Psoas muscle (tissue), 8 donors: ENCODE data around the gene FMO4. TPM values are rescaled to one million over a fixed set of nuclear protein-coding genes. Genes with fewer than 3 reads are reported as not detected.

Experiments
- ATAC-seq, 4 donors: fragments of 200-7000 bp; cut with Tn5 transposase; one replicate each; pipeline ENCODE4 v1.9.1; 2020; ENCODE audit warnings: moderate library complexity in 3 of 4, mild to moderate bottlenecking in 2 of 4
- DNase-seq, 2 donors: peaks; one replicate each; pipeline ENCODE4 v3.0.0-alpha.2; 2020
- H3K27ac ChIP-seq: fragments of 200-600 bp; one replicate; pipeline ENCODE4 v1.8.0; 2022
- H3K27me3 ChIP-seq, 3 donors: fragments of 200-600 bp in 1 of 3; one replicate each; pipeline versions ENCODE4 v1.6.1 to v1.8.0; 2013 to 2022; ENCODE audit warnings: low read length in 2 of 3, mild to moderate bottlenecking in 2 of 3, moderate library complexity in 1 of 3; ENCODE audit not compliant: insufficient read depth in 3 of 3
- H3K36me3 ChIP-seq, 2 donors: fragments of 200-600 bp in 1 of 2; one replicate each; pipeline versions ENCODE4 v1.6.1 to v1.8.0; 2013 to 2022; ENCODE audit warnings: low read depth in 1 of 2, mild to moderate bottlenecking in 1 of 2, moderate library complexity in 1 of 2; ENCODE audit not compliant: insufficient read depth in 1 of 2
- H3K4me1 ChIP-seq: fragments of 200-600 bp; one replicate; pipeline ENCODE4 v1.8.0; 2022
- H3K4me3 ChIP-seq: fragments of 200-600 bp; one replicate; pipeline ENCODE4 v1.8.0; 2022; ENCODE audit warnings: mild to moderate bottlenecking
- H3K9me3 ChIP-seq: fragments of 200-600 bp; one replicate; pipeline ENCODE4 v1.8.0; 2022
- WGBS, 3 donors: extraction: QIAGEN DNeasy Blood & Tissue Kit; methylation state at CpG; one replicate each; pipeline versions ENCODE4 v1.1.6 to v1.1.7; 2013; 5-methylcytosine and 5-hydroxymethylcytosine counted together
- intact Hi-C, 2 donors: fragments of 100-400 bp; cut with DNase I; formaldehyde crosslinking; loops; one replicate each; pipeline versions ENCODE4 v1.11.0 to v1.14.2; 2022
- polyA plus RNA-seq, 3 donors: library from polyadenylated mRNA; stranded (reverse); fragments of 200-250 nt; gene quantifications; one replicate each; pipeline ENCODE4 v1.2.3, GENCODE V29; 2013
- total RNA-seq, 4 donors: library from RNA; stranded (reverse); fragmentation: NEBNext Ultra II Directional in 2 of 4; extraction: Animal tissue kit (Norgen Biotek cat#: 25700) in 2 of 4; gene quantifications; one replicate each; pipeline versions ENCODE4 v1.2.1 to v1.2.4, GENCODE V29; 2021 to 2023
- TF ChIP-seq, protein P1 (sequence below): fragments of 200-600 bp; IDR thresholded peaks from one replicate; pipeline ENCODE4 v1.8.0; 2022; ENCODE audit warnings: antibody characterized with exemption
- donor health status: healthy with polysubstance abuse.
- donor health status: DM: no; HTN: no; CAD: no; lungs with moderate emphysema.
- donor health status: Bipolar disorder and iron deficiency.
- donor health status: healthy.
- donor health status: DM: yes; HTN: yes; CAD: no.
- donor health status: DM: no; HTN: no; CAD: no.
- donor health status: DM: no; HTN: no; CAD: no.
- donor health status: DM: yes; HTN: yes; CAD: no.

Gene FMO4
- total and polyA plus RNA-seq, 7 donors: 0.15 to 1.7 (median 0.66) TPM

DNA sequence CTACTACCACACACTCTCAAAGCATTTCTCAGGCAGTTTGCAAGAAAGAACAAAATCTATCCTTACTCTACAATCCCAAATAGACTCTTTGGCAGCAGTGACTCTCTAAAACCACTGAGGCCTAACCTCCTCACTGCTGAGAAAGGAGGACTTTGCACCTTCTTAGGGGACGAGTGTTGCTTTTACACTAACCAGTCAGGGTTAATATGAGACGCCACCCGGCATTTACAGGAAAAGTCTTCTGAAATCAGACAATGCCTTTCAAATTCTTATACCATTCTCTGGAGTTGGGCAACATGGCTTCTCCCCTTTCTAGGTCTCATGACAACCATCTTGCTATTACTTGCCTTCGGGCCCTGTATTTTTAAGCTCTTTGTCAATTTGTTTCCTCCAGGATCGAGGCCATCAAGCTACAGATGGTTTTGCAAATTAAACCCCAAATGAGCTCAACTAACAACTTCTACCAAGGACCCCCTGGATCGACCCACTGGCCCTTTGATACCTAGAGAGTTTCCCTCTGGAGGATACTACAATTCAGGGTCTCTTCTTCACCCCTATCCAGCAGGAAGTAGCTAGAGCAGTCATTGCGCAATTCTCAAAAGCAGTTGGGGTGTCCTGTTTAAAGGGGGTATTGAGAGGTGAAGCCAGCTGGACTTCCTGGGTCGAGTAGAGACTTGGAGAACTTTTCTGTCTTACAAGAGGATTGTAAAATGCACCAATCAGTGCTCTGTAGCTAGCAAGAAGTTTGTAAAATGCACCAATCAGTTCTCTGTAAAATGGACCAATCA is 2.0 kb upstream of the FMO4 start:
- ATAC-seq (no peak), DNase-seq (no peak)
- Histone ChIP-seq H3K27ac (no peak overlapping the region), H3K4me3 (no peak overlapping the region), H3K4me1 (no peaks in the 10 kb centered on the region), H3K27me3 (no peaks in the 10 kb centered on the region), H3K9me3 (no peaks in the 10 kb centered on the region), H3K36me3 (no peaks in the 10 kb centered on the region)
- intact Hi-C loops: loop anchor here (5.0 to 10.0 kb wide), 3 partner anchors 65 to 345 kb away; partner anchors contain the start of gene FMO1 (in 1 of the 2)
- 79 to 88% (median 88%) methylated on average over 8 of the region's 8 CpGs for WGBS, 3 donors
- TF ChIP-seq, protein P1, sequence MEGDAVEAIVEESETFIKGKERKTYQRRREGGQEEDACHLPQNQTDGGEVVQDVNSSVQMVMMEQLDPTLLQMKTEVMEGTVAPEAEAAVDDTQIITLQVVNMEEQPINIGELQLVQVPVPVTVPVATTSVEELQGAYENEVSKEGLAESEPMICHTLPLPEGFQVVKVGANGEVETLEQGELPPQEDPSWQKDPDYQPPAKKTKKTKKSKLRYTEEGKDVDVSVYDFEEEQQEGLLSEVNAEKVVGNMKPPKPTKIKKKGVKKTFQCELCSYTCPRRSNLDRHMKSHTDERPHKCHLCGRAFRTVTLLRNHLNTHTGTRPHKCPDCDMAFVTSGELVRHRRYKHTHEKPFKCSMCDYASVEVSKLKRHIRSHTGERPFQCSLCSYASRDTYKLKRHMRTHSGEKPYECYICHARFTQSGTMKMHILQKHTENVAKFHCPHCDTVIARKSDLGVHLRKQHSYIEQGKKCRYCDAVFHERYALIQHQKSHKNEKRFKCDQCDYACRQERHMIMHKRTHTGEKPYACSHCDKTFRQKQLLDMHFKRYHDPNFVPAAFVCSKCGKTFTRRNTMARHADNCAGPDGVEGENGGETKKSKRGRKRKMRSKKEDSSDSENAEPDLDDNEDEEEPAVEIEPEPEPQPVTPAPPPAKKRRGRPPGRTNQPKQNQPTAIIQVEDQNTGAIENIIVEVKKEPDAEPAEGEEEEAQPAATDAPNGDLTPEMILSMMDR: no peak

DNA sequence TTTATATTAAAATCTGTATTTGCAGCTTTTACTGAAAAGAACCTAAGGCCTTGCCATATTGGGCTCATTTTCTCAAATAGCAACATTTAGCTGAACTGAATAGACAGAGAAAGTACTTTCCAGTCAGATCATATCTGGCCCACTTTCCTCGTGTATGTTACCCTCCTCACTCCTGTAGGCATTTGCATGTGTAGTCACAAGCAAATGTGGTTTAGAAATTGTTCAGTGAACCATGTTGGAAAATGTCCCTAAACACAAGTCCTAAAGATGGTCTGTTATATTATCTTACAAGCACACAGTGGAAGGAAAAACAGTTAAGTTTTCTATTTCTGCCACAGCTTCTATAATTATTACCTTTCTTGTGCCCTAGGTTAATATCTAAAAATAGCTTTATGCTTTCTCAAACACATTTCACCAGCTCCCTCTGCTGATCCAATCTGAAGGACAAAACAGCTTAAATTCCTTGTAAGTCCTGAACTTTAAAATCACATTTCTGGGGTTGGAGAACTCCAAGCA is 606 bp upstream of the FMO4 start:
- no peaks in the 10 kb centered on the region for H3K27me3 ChIP-seq
- H3K4me1 ChIP-seq: no peaks in the 10 kb centered on the region
- intact Hi-C loops: loop anchor here (1.0 to 10.0 kb wide), 4 partner anchors 66 to 346 kb away; partner anchors contain the start of gene FMO1 (in 1 of the 2)
- TF ChIP-seq, protein P1: no peak
- no peaks in the 10 kb centered on the region for H3K36me3 ChIP-seq
- 3 to 21% (median 14%) methylated on average over 1 of the region's 1 CpG for WGBS, 3 donors
- peak overlapping the region; percentile 31 for H3K27ac ChIP-seq
- no peak overlapping the region for H3K4me3 ChIP-seq
- DNase-seq (no peak), ATAC-seq (peak in 1 of 4 donors; percentile 5)
- H3K9me3 ChIP-seq: no peaks in the 10 kb centered on the region

DNA sequence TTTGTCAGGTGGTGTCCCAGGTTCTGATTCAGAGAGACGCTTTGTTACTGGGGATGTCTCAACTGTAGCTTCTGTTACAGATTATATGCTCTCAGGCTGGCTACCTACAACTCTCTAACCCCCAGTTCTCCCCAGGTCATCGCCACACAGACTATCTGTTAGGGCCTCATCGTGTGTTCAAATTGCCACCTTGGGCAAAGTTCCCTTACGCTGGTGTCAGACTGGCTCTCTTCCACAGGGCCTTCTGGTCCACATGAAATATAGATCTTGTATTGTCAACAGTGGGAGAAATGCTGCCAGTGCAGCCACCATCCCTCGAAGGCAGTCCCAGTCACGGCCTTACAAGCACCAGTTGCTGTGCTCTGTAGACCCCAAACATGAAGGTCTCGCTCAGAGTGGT is 15.3 kb downstream of the FMO4 start:
- H3K27me3 ChIP-seq: no peaks in the 10 kb centered on the region
- no peak overlapping the region for H3K4me3 ChIP-seq
- H3K4me1 ChIP-seq: no peaks in the 10 kb centered on the region
- WGBS, 3 donors: 90 to 93% (median 92%) methylated on average over 7 of the region's 7 CpGs
- H3K27ac ChIP-seq: no peak overlapping the region
- ATAC-seq (no peak), DNase-seq (no peak)
- H3K9me3 ChIP-seq: no peaks in the 10 kb centered on the region
- intact Hi-C loops: no loop called here
- TF ChIP-seq, protein P1: no peak
- no peaks in the 10 kb centered on the region for H3K36me3 ChIP-seq

DNA sequence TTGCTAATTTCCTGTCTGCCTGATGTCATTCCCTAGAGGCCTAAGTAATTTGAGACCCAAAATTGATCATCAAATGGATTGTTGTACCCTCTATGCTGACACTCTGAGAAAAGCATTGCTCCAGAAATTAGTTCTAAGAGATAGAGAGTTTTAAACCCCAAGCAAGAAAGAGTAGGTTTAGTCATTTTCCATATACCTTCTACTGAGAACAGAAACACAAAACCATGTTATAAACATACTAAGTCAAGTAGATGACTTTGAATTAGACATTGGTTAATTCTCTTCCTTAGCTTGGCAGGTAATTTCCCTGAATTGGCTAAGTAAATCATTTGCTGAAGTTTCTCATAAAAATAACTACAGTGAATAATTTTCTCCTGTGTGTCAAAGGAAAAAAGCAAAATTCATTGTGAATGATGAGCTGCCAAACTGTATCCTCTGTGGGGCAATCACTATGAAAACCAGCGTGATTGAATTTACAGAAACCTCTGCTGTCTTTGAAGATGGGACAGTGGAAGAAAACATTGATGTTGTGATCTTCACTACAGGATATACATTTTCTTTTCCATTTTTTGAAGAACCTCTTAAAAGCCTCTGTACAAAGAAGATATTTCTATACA is 20.1 kb downstream of the FMO4 start:
- 79 to 84% (median 82%) methylated on average over 1 of the region's 1 CpG for WGBS, 3 donors
- TF ChIP-seq, protein P1: no peak
- no peaks in the 10 kb centered on the region for H3K4me1 ChIP-seq
- intact Hi-C loops: no loop called here
- DNase-seq (no peak), ATAC-seq (no peak)
- no peaks in the 10 kb centered on the region for H3K9me3 ChIP-seq
- H3K27ac ChIP-seq: no peak overlapping the region
- H3K27me3 ChIP-seq: no peaks in the 10 kb centered on the region
- H3K4me3 ChIP-seq: no peak overlapping the region
- no peaks in the 10 kb centered on the region for H3K36me3 ChIP-seq
